Fibroblast of lung (primary cell): ENCODE measurements around the gene LNX2. TPM values are rescaled to one million over a fixed set of nuclear protein-coding genes. Genes with fewer than 3 reads are reported as not detected.

Experiments
- DNase-seq, 2 donors: peaks; one replicate each; pipeline versions ENCODE4 v3.0.0 to v3.0.0-alpha.2; 2010; ENCODE audit warnings: low read depth in 2 of 2
- H2AFZ ChIP-seq: 2 replicates; pipeline ENCODE4 v1.5.1; 2012; ENCODE audit warnings: low read length, control low read depth, inconsistent platforms
- H3K27ac ChIP-seq: 2 replicates; pipeline ENCODE4 v1.5.1; 2011; ENCODE audit warnings: low read length, control low read depth; ENCODE audit not compliant: insufficient read depth
- H3K27me3 ChIP-seq: 2 replicates; pipeline ENCODE4 v1.5.1; 2011; ENCODE audit warnings: mild to moderate bottlenecking, low read length; ENCODE audit not compliant: control insufficient read depth, insufficient read depth
- H3K36me3 ChIP-seq: 2 replicates; pipeline ENCODE4 v1.5.1; 2011; ENCODE audit warnings: low read length; ENCODE audit not compliant: control insufficient read depth, insufficient read depth
- H3K4me1 ChIP-seq: 2 replicates; pipeline ENCODE4 v1.5.1; 2011; ENCODE audit warnings: low read length; ENCODE audit not compliant: control insufficient read depth, insufficient read depth; ENCODE audit errors: extremely low read depth
- H3K4me2 ChIP-seq: 2 replicates; pipeline ENCODE4 v1.5.1; 2011; ENCODE audit warnings: low read length, control low read depth; ENCODE audit not compliant: insufficient read depth; ENCODE audit errors: extremely low read depth
- H3K4me3 ChIP-seq, 4 experiments: fragments of 200-600 bp in 1 of 4; sonication (generic) in 1 of 4; replicated peaks in 1 of 4; 2 replicates each; pipeline ENCODE4 v1.5.1; 2011 to 2016; ENCODE audit warnings: low read length in 4 of 4, low read depth in 3 of 4, mild to moderate bottlenecking in 3 of 4, control low read depth in 2 of 4, inconsistent platforms in 1 of 4, mixed read lengths in 1 of 4; ENCODE audit not compliant: insufficient read depth in 1 of 4; ENCODE audit errors: control extremely low read depth in 1 of 4
- H3K79me2 ChIP-seq: 2 replicates; pipeline ENCODE4 v1.5.1; 2012; ENCODE audit warnings: mild to moderate bottlenecking, low read length, inconsistent platforms; ENCODE audit not compliant: control insufficient read depth, insufficient read depth
- H3K9ac ChIP-seq: 2 replicates; pipeline ENCODE4 v1.5.1; 2011; ENCODE audit warnings: mild to moderate bottlenecking, low read length, control low read depth; ENCODE audit not compliant: insufficient read depth
- H3K9me3 ChIP-seq: 2 replicates; pipeline ENCODE4 v1.5.1; 2012; ENCODE audit warnings: low read depth, low read length; ENCODE audit not compliant: control insufficient read depth, insufficient read depth
- H4K20me1 ChIP-seq: 2 replicates; pipeline ENCODE4 v1.5.1; 2011; ENCODE audit warnings: low read length; ENCODE audit not compliant: control insufficient read depth, insufficient read depth; ENCODE audit errors: extremely low read depth
- CTCF ChIP-seq, 2 donors: IDR thresholded peaks in 1 of 2; conservative IDR thresholded peaks in 1 of 2; 1 replicate in 1 of 2; 2 replicates in 1 of 2; pipeline ENCODE4 v1.5.1; 2011 to 2012; ENCODE audit warnings: low read length in 2 of 2, control low read depth in 1 of 2, inconsistent platforms in 1 of 2, low read depth in 1 of 2, mild to moderate bottlenecking in 1 of 2
- EZH2 ChIP-seq: IDR thresholded peaks from 2 replicates; pipeline ENCODE4 v1.5.1; 2012; ENCODE audit warnings: low read length, control low read depth, mild to moderate bottlenecking; ENCODE audit errors: missing control alignments
- polyA plus RNA-seq, 2 donors: library from polyadenylated mRNA; depleted of rRNA in 1 of 2; stranded (reverse) in 1 of 2; unstranded in 1 of 2; fragments of >200 nt; gene quantifications; 2 replicates each; pipeline ENCODE4 v1.2.1, GENCODE V29; 2011 to 2012; ENCODE audit warnings: missing spikeins in 1 of 2
- total RNA-seq: library from RNA; depleted of rRNA; stranded (reverse); fragments of >200 nt; gene quantifications from 2 replicates; pipeline ENCODE4 v1.2.1, GENCODE V29; 2014

Gene LNX2
- total and polyA plus RNA-seq, 2 donors (not counting 1 experiment from before 2014, with no cell fraction given), result 6.0 to 7.6 TPM

DNA sequence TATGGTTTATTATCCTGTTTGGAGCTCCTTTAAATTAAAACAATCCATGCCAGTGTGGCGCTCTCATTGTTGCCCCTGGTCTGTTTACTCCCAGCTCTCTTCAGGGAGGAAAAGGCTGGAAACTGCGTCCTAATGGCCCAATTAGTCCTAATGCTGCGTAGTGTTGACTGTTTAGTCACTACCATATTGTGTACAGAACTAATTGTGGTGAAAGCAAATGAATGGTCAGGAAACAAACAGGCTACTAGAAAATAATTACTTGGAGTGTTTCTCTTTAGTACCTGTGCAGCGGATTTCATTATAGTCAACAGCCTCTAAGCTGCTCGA lies 115.5 kb downstream of the LNX2 start:
- H4K20me1 ChIP-seq, result no peaks in the 10 kb centered on the region
- H3K4me1 ChIP-seq, result no peaks in the 10 kb centered on the region
- no peak overlapping the region for H3K4me2 ChIP-seq
- no peaks in the 10 kb centered on the region for H3K36me3 ChIP-seq
- TF ChIP-seq EZH2 (no peak), CTCF (conservative IDR thresholded peaks at IDR 0.05 in 1 of 2, IDR thresholded peaks at IDR 0.05 in 1 of 2; ENCODE audit: low read depth in 1 of 2, low read length in 2 of 2) (no peak)
- H3K27me3 ChIP-seq, result peaks cover 5% of the 10 kb centered on the region
- no peak overlapping the region for H3K27ac ChIP-seq
- no peak overlapping the region for H3K4me3 ChIP-seq
- no peak overlapping the region for H2AFZ ChIP-seq
- no peaks in the 10 kb centered on the region for H3K79me2 ChIP-seq
- no peak overlapping the region for H3K9ac ChIP-seq
- no peaks in the 10 kb centered on the region for H3K9me3 ChIP-seq
- no peak for DNase-seq

GRCh38 chr13:27504128-27504867 lies 116.0 kb downstream of the LNX2 start:
- no peaks in the 10 kb centered on the region for H3K4me1 ChIP-seq
- no peak for DNase-seq
- H3K9ac ChIP-seq, result no peak overlapping the region
- no peaks in the 10 kb centered on the region for H3K36me3 ChIP-seq
- H3K4me3 ChIP-seq, result no peak overlapping the region
- no peak overlapping the region for H2AFZ ChIP-seq
- H4K20me1 ChIP-seq, result no peaks in the 10 kb centered on the region
- H3K27me3 ChIP-seq, result peaks cover 5% of the 10 kb centered on the region
- no peak overlapping the region for H3K4me2 ChIP-seq
- H3K9me3 ChIP-seq, result no peaks in the 10 kb centered on the region
- no peak overlapping the region for H3K27ac ChIP-seq
- TF ChIP-seq CTCF (conservative IDR thresholded peaks at IDR 0.05 in 1 of 2, IDR thresholded peaks at IDR 0.05 in 1 of 2; ENCODE audit: low read depth in 1 of 2, low read length in 2 of 2), result no peak
- no peak for TF ChIP-seq EZH2
- H3K79me2 ChIP-seq, result no peaks in the 10 kb centered on the region

GRCh38 chr13:27500806-27501534 lies 119.4 kb downstream of the LNX2 start:
- peak in 1 of 2 donors; percentile 3 for DNase-seq
- H3K9ac ChIP-seq, result no peak overlapping the region
- H3K4me2 ChIP-seq, result no peak overlapping the region
- H3K4me1 ChIP-seq, result no peaks in the 10 kb centered on the region
- no peak for TF ChIP-seq CTCF (conservative IDR thresholded peaks at IDR 0.05 in 1 of 2, IDR thresholded peaks at IDR 0.05 in 1 of 2; ENCODE audit: low read depth in 1 of 2, low read length in 2 of 2)
- TF ChIP-seq EZH2, result no peak
- no peak overlapping the region for H3K4me3 ChIP-seq
- no peaks in the 10 kb centered on the region for H3K9me3 ChIP-seq
- no peaks in the 10 kb centered on the region for H3K27me3 ChIP-seq
- no peak overlapping the region for H2AFZ ChIP-seq
- H3K79me2 ChIP-seq, result no peaks in the 10 kb centered on the region
- no peak overlapping the region for H3K27ac ChIP-seq
- H4K20me1 ChIP-seq, result no peaks in the 10 kb centered on the region
- no peaks in the 10 kb centered on the region for H3K36me3 ChIP-seq
